SU-DHL-6 (cell line): Measurements from ENCODE around the gene MME.

Source experiments
- H2AFZ ChIP-seq: fragments of 200-600 bp; sonication (generic); 2 replicates; pipeline ENCODE4 v1.6.1; 2014; ENCODE audit warnings: low read depth, mild to moderate bottlenecking, moderate library complexity, mixed read lengths, antibody characterized with exemption, low read length; ENCODE audit not compliant: severe bottlenecking
- H3F3A ChIP-seq: fragments of 200-600 bp; shearing (Covaris generic); 2 replicates; pipeline ENCODE4 v1.6.0; 2016; ENCODE audit warnings: antibody characterized with exemption, mild to moderate bottlenecking; ENCODE audit not compliant: insufficient read depth
- H3K27ac ChIP-seq: fragments of 200-600 bp; sonication (generic); 2 replicates; pipeline ENCODE4 v1.5.1; 2016; ENCODE audit warnings: low read depth, mild to moderate bottlenecking, low read length, moderate library complexity, mixed read lengths
- H3K27me3 ChIP-seq: fragments of 200-600 bp; sonication (generic), shearing (Covaris generic); 2 replicates; pipeline ENCODE4 v1.6.0; 2014; ENCODE audit warnings: mild to moderate bottlenecking, low read length
- H3K36me3 ChIP-seq: fragments of 200-600 bp; sonication (generic); 2 replicates; pipeline ENCODE4 v1.6.1; 2014; ENCODE audit warnings: mild to moderate bottlenecking, low read length, mixed read lengths
- H3K4me2 ChIP-seq: fragments of 300-600, 200-600 bp; shearing (Covaris generic), sonication (generic); 2 replicates; pipeline ENCODE4 v1.6.0; 2014; ENCODE audit warnings: low read length, low read depth, mild to moderate bottlenecking; ENCODE audit not compliant: poor library complexity, severe bottlenecking
- H3K4me3 ChIP-seq: fragments of 200-600 bp; sonication (generic); 2 replicates; pipeline ENCODE4 v1.5.1; 2014; ENCODE audit warnings: antibody characterized with exemption, low read length, mild to moderate bottlenecking, mixed read lengths; ENCODE audit not compliant: insufficient read depth, poor library complexity, severe bottlenecking
- H3K79me2 ChIP-seq: fragments of 200-600 bp; sonication (generic); 2 replicates; pipeline ENCODE4 v1.6.1; 2014; ENCODE audit warnings: mild to moderate bottlenecking, low read length, moderate library complexity; ENCODE audit not compliant: insufficient read depth
- H3K9ac ChIP-seq: fragments of 200-600 bp; sonication (generic); 2 replicates; pipeline ENCODE4 v1.7.0; 2014; ENCODE audit warnings: mild to moderate bottlenecking, low read length
- H3K9me2 ChIP-seq: fragments of 200-600 bp; sonication (generic); replicated peaks from 2 replicates; pipeline ENCODE4 v1.6.1; 2014; ENCODE audit warnings: low read length; ENCODE audit not compliant: insufficient read depth
- H3K9me3 ChIP-seq: fragments of 200-600 bp; sonication (generic); 2 replicates; pipeline ENCODE4 v1.6.1; 2014; ENCODE audit warnings: low read length, mixed read lengths; ENCODE audit not compliant: insufficient read depth
- H4K20me1 ChIP-seq: fragments of 200-600 bp; sonication (generic); 2 replicates; pipeline ENCODE4 v1.6.1; 2014; ENCODE audit warnings: low read depth, mild to moderate bottlenecking, antibody characterized with exemption, low read length, moderate library complexity, mixed read lengths
- EZH2phosphoT487 ChIP-seq: fragments of 200-600 bp; sonication (generic), shearing (Covaris generic); conservative IDR thresholded peaks from 2 replicates; pipeline ENCODE4 v1.6.1; 2018; ENCODE audit warnings: mild to moderate bottlenecking, antibody characterized with exemption, low read length, moderate library complexity, mixed read lengths
- TF ChIP-seq, protein P1 (sequence below): fragments of 200-600 bp; sonication (generic); IDR thresholded peaks from one replicate; pipeline ENCODE4 v1.5.1; 2017; ENCODE audit warnings: antibody characterized with exemption, mild to moderate bottlenecking, low read length, moderate library complexity; ENCODE audit not compliant: insufficient read depth, poor library complexity, severe bottlenecking

Gene MME

DNA sequence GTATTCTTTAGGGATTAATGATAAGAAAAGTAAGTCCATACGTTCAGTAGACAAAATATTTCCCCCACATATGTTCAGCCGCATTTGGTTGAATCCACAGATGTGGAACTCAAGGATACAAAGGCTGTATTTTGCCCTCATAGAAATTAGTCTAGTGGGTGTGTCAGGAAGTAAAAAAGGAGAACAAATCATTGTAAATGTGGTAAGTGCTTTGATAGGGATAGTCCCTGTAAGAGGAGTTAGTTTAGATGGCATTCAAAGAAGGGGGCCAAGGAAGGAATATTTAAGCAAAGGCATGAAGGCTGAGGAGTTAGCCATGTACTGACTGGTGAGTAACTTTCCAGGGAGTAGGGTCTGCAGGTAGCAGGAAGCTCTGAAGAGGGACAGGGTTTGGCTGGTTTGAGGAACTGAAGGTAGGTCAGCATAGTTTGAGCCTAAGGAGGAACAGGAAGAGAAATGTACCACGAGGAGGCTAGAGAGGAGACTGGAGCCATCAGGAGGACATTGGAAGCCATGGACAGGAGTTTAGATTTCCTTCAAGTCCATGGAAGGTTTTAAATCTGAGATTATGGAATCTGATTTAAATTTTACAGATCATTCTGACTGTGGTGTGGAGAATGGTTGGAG lies 98.8 kb downstream of the MME start:
- Histone ChIP-seq H3F3A (no peaks in the 10 kb centered on the region), H3K79me2 (no peaks in the 10 kb centered on the region), H3K36me3 (peaks cover 23% of the 10 kb centered on the region; the same call in 1 of the 2 replicates), H3K9ac (no peak overlapping the region), H3K27me3 (no peaks in the 10 kb centered on the region), H2AFZ (no peak overlapping the region), H4K20me1 (no peaks in the 10 kb centered on the region), H3K9me2 (no peaks in the 10 kb centered on the region), H3K4me3 (no peak overlapping the region), H3K9me3 (no peaks in the 10 kb centered on the region), H3K4me2 (no peak overlapping the region), H3K27ac (no peak overlapping the region)
- TF ChIP-seq, protein P1, sequence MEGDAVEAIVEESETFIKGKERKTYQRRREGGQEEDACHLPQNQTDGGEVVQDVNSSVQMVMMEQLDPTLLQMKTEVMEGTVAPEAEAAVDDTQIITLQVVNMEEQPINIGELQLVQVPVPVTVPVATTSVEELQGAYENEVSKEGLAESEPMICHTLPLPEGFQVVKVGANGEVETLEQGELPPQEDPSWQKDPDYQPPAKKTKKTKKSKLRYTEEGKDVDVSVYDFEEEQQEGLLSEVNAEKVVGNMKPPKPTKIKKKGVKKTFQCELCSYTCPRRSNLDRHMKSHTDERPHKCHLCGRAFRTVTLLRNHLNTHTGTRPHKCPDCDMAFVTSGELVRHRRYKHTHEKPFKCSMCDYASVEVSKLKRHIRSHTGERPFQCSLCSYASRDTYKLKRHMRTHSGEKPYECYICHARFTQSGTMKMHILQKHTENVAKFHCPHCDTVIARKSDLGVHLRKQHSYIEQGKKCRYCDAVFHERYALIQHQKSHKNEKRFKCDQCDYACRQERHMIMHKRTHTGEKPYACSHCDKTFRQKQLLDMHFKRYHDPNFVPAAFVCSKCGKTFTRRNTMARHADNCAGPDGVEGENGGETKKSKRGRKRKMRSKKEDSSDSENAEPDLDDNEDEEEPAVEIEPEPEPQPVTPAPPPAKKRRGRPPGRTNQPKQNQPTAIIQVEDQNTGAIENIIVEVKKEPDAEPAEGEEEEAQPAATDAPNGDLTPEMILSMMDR, result no peak

- Histone ChIP-seq H2AFZ (no peak overlapping the region), H3K79me2 (no peaks in the 10 kb centered on the region), H3F3A (no peaks in the 10 kb centered on the region), H3K9ac (no peak overlapping the region), H3K4me3 (no peak overlapping the region), H3K27ac (no peak overlapping the region), H3K4me2 (no peak overlapping the region), H3K27me3 (no peaks in the 10 kb centered on the region), H4K20me1 (no peaks in the 10 kb centered on the region), H3K9me2 (no peaks in the 10 kb centered on the region), H3K9me3 (no peaks in the 10 kb centered on the region), H3K36me3 (peaks cover 22% of the 10 kb centered on the region; the same call in 1 of the 2 replicates)
- TF ChIP-seq, protein P1, result no peak
- no peak for TF ChIP-seq EZH2phosphoT487
Observed at GRCh38 chr3:155179437-155179827, 99.3 kb downstream of the MME start.

DNA sequence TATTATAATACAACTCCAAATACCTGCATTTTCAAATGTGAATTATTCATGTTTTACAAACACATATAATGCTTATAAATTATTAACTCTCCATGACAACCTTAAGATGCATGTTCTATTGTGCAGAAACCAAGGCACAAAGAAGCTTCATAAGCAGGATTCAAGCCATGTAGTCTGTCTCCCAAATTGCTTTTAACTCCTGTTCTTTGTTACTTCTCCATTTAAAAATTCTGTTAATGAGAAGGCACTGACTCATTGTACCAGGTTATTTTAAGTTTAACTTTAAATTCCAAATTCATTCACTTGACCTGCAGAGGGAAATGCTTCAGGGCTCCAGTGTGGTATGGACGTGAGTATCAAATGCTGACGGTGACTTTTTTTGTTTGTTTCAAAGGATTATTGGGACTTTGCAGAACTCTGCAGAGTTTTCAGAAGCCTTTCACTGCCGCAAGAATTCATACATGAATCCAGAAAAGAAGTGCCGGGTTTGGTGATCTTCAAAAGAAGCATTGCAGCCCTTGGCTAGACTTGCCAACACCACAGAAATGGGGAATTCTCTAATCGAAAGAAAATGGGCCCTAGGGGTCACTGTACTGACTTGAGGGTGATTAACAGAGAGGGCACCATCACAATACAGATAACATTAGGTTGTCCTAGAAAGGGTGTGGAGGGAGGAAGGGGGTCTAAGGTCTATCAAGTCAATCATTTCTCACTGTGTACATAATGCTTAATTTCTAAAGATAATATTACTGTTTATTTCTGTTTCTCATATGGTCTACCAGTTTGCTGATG lies 100.0 kb downstream of the MME start:
- Histone ChIP-seq H3K9me3 (no peaks in the 10 kb centered on the region), H3K4me3 (no peak overlapping the region), H3F3A (no peaks in the 10 kb centered on the region), H2AFZ (no peak overlapping the region), H3K9me2 (no peaks in the 10 kb centered on the region), H3K9ac (no peak overlapping the region), H3K27me3 (no peaks in the 10 kb centered on the region), H3K36me3 (peaks cover 16% of the 10 kb centered on the region; the same call in 1 of the 2 replicates), H3K27ac (no peak overlapping the region), H4K20me1 (no peaks in the 10 kb centered on the region), H3K79me2 (no peaks in the 10 kb centered on the region), H3K4me2 (no peak overlapping the region)
- no peak for TF ChIP-seq EZH2phosphoT487
- TF ChIP-seq, protein P1, result no peak
